HepG2 (cell line): ENCODE results near the gene SEMA4C. TPM values are rescaled to one million over a fixed set of nuclear protein-coding genes. Genes with fewer than 3 reads are reported as not detected.

ENCODE experiments used
- ATAC-seq: fragments of 200-7000 bp; cut with Tn5 transposase; 3 replicates; pipeline ENCODE4 v1.9.1; 2020; ENCODE audit warnings: mild to moderate bottlenecking, moderate library complexity
- BruUV-seq: library from RNA; stranded (reverse); fragments of 400-500 nt; replicated peaks from 2 replicates; lab custom pipeline; 2021; lab: Mats Ljungman, UMichigan
- CTCF ChIA-PET: fragments of 300-600 bp; formaldehyde crosslinking; extraction: SDS; loops from one replicate; lab custom pipeline; 2021; ENCODE audit warnings: low total read pairs, inconsistent platforms, low intra/inter-chr PET ratio; lab: Yijun Ruan, JAX
- POLR2A ChIA-PET: fragments of 350-600 bp; sonication (Branson Sonifier 250); formaldehyde crosslinking; loops from one replicate; lab custom pipeline; 2020; ENCODE audit warnings: antibody characterized with exemption, inconsistent platforms; lab: Yijun Ruan, JAX
- DNase-seq: peaks from one replicate; pipeline ENCODE4 v3.0.0-alpha.2; 2015; ENCODE audit warnings: low spot score
- FAIRE-seq: peaks from 3 replicates; lab custom pipeline; 2011; peaks lifted over from hg19 to GRCh38; lab: Jason Lieb, UNC
- H2AFZ ChIP-seq: one replicate; pipeline ENCODE4 v1.6.1; 2011; ENCODE audit warnings: low read length, inconsistent platforms
- H3K27ac ChIP-seq: fragments of 300-600 bp; 3 replicates; pipeline ENCODE4 v1.8.0; 2011; ENCODE audit warnings: mixed run types, mild to moderate bottlenecking, mixed read lengths, low read length, inconsistent platforms; ENCODE audit not compliant: insufficient read depth; ENCODE audit errors: extremely low read length
- H3K27me3 ChIP-seq, 2 experiments: fragments of 200-600 bp in 1 of 2; 2 replicates in 1 of 2; 3 replicates in 1 of 2; pipeline versions ENCODE4 v1.6.0 to v1.8.0; 2011; ENCODE audit warnings: low read length in 2 of 2, mild to moderate bottlenecking in 2 of 2, moderate library complexity in 2 of 2, inconsistent platforms in 1 of 2; ENCODE audit not compliant: insufficient read depth in 2 of 2, control insufficient read depth in 1 of 2
- H3K36me3 ChIP-seq, 2 experiments: fragments of 200-600 bp in 1 of 2; replicated peaks in 1 of 2; 2 replicates in 1 of 2; 3 replicates in 1 of 2; pipeline versions ENCODE4 v1.5.1 to v1.8.0; 2011; ENCODE audit warnings: low read length in 2 of 2, inconsistent platforms in 1 of 2; ENCODE audit not compliant: insufficient read depth in 2 of 2, control insufficient read depth in 1 of 2
- H3K4me1 ChIP-seq: 2 replicates; pipeline ENCODE4 v1.5.1; 2012; ENCODE audit warnings: low read length, inconsistent platforms; ENCODE audit not compliant: insufficient read depth
- H3K4me2 ChIP-seq: 2 replicates; pipeline ENCODE4 v1.6.0; 2011; ENCODE audit warnings: low read depth, low read length, inconsistent platforms
- H3K4me3 ChIP-seq, 3 experiments: fragments of 200-600 bp in 1 of 3; sonication (generic), shearing (Covaris generic) in 1 of 3; replicated peaks in 1 of 3; 2 replicates each; pipeline ENCODE4 v1.5.1; 2011 to 2016; ENCODE audit warnings: low read length in 3 of 3, inconsistent platforms in 2 of 3, low read depth in 2 of 3, mild to moderate bottlenecking in 2 of 3, control low read depth in 1 of 3, mixed read lengths in 1 of 3; ENCODE audit not compliant: insufficient read depth in 1 of 3
- H3K79me2 ChIP-seq: one replicate; pipeline ENCODE4 v1.6.1; 2011; ENCODE audit warnings: low read length, inconsistent platforms; ENCODE audit not compliant: insufficient read depth
- H3K9ac ChIP-seq: 2 replicates; pipeline ENCODE4 v1.6.0; 2011; ENCODE audit warnings: mild to moderate bottlenecking, low read depth, low read length, inconsistent platforms; ENCODE audit not compliant: insufficient read depth
- H3K9me3 ChIP-seq: 2 replicates; pipeline ENCODE4 v1.5.1; 2012; ENCODE audit warnings: mild to moderate bottlenecking, low read length
- H4K20me1 ChIP-seq: 2 replicates; pipeline ENCODE4 v1.6.0; 2011; ENCODE audit warnings: inconsistent platforms, mild to moderate bottlenecking, low read length, moderate library complexity; ENCODE audit not compliant: insufficient read depth
- HCFC1 ChIP-seq: fragments of 150-350 bp; IDR thresholded peaks from 2 replicates; pipeline ENCODE4 v1.6.1; 2014; ENCODE audit warnings: low read depth, low read length
- HOXD1 ChIP-seq: sonication (generic); formaldehyde crosslinking; IDR thresholded peaks from 2 replicates; pipeline ENCODE4 v1.5.0; 2020; ENCODE audit warnings: missing genetic modification reagents
- NFKB2 ChIP-seq: sonication (generic); formaldehyde crosslinking; IDR thresholded peaks from 2 replicates; pipeline ENCODE4 v1.4.0; 2020; ENCODE audit warnings: missing genetic modification reagents, borderline replicate concordance
- POLR2AphosphoS2 ChIP-seq: IDR thresholded peaks from 2 replicates; pipeline ENCODE4 v1.6.1; 2011; ENCODE audit warnings: low read depth, low read length, improper control_type of control experiment
- RELA ChIP-seq: sonication (generic); formaldehyde crosslinking; IDR thresholded peaks from 2 replicates; pipeline ENCODE4 v1.4.0; 2020; ENCODE audit warnings: missing genetic modification reagents
- SMAD1 ChIP-seq: sonication (generic); formaldehyde crosslinking; IDR thresholded peaks from 2 replicates; pipeline ENCODE4 v1.4.0; 2020; ENCODE audit warnings: missing genetic modification reagents, low read depth, mild to moderate bottlenecking, borderline replicate concordance
- SRY ChIP-seq: sonication (generic); formaldehyde crosslinking; IDR thresholded peaks from 2 replicates; pipeline ENCODE4 v1.8.0; 2022; ENCODE audit warnings: mild to moderate bottlenecking, missing genetic modification reagents
- ZNF143 ChIP-seq: sonication (generic); formaldehyde crosslinking; IDR thresholded peaks from 2 replicates; pipeline ENCODE4 v1.4.0; 2020; ENCODE audit warnings: missing genetic modification reagents
- ZNF207 ChIP-seq: fragments of 450-650 bp; IDR thresholded peaks from 2 replicates; pipeline ENCODE4 v1.6.1; 2016; ENCODE audit warnings: antibody characterized with exemption, borderline replicate concordance
- ZNF446 ChIP-seq: sonication (generic); formaldehyde crosslinking; IDR thresholded peaks from 2 replicates; pipeline ENCODE4 v1.5.0; 2020; ENCODE audit warnings: mild to moderate bottlenecking, missing genetic modification reagents
- ZNF546 ChIP-seq: sonication (generic); formaldehyde crosslinking; conservative IDR thresholded peaks from 2 replicates; pipeline ENCODE4 v1.8.1; 2023; ENCODE audit warnings: mild to moderate bottlenecking, missing genetic modification reagents
- ZNF709 ChIP-seq: sonication (generic); formaldehyde crosslinking; IDR thresholded peaks from 2 replicates; pipeline ENCODE4 v1.5.0; 2020; ENCODE audit warnings: mild to moderate bottlenecking, missing genetic modification reagents
- ZNF724P ChIP-seq: sonication (generic); formaldehyde crosslinking; IDR thresholded peaks from 2 replicates; pipeline ENCODE4 v1.8.0; 2022; ENCODE audit warnings: missing genetic modification reagents, borderline replicate concordance
- ZNF772 ChIP-seq: sonication (generic); formaldehyde crosslinking; IDR thresholded peaks from 2 replicates; pipeline ENCODE4 v1.5.0; 2020; ENCODE audit warnings: mild to moderate bottlenecking, missing genetic modification reagents
- ZNF782 ChIP-seq: sonication (generic); formaldehyde crosslinking; IDR thresholded peaks from 2 replicates; pipeline ENCODE4 v1.4.0; 2020; ENCODE audit warnings: missing genetic modification reagents, mild to moderate bottlenecking, borderline replicate concordance
- WGBS: methylation state at CpG from one replicate; pipeline ENCODE4 v1.1.6; 2017; ENCODE audit warnings: low lambda C conversion rate; 5-methylcytosine and 5-hydroxymethylcytosine counted together
- in situ Hi-C: cut with HindIII; loops from 2 replicates; pipeline ENCODE4 v1.10.0; 2017; ENCODE audit warnings: low pct_unique_long_range_greater_than_20kb; ENCODE audit not compliant: extremely low pct_ligation_motif_present
- intact Hi-C: fragments of 100-400 bp; cut with micrococcal nuclease; formaldehyde crosslinking; loops from one replicate; pipeline ENCODE4 v1.10.0; 2022; ENCODE audit not compliant: unreplicated experiment
- polyA plus RNA-seq, 8 experiments: library from polyadenylated mRNA; depleted of rRNA in 3 of 8; stranded (reverse) in 7 of 8; unstranded in 1 of 8; fragments of >200 nt; fragmentation: Illumina TruSeq in 4 of 8; extraction: Trizol in 4 of 8; gene quantifications; 2 replicates each; pipeline versions ENCODE4 v1.2.1 to v1.2.3, GENCODE V29; 2011 to 2016; ENCODE audit warnings: low read depth in 4 of 8, missing spikeins in 1 of 8, mixed read lengths in 1 of 8; ENCODE audit not compliant: insufficient read depth in 1 of 8
- total RNA-seq, 5 experiments: library from RNA; depleted of rRNA; stranded (reverse); fragments of >200 nt; fragmentation: Illumina TruSeq; extraction: Trizol; gene quantifications; 2 replicates each; pipeline ENCODE4 v1.2.3, GENCODE V29; 2016; ENCODE audit warnings: low read depth in 1 of 5
- TF ChIP-seq, protein P1 (sequence below): sonication (generic); formaldehyde crosslinking; IDR thresholded peaks from 2 replicates; pipeline ENCODE4 v1.5.1; 2020; ENCODE audit warnings: mild to moderate bottlenecking, missing genetic modification reagents, borderline replicate concordance
- TF ChIP-seq, protein P2 (sequence below): sonication (generic); formaldehyde crosslinking; IDR thresholded peaks from 2 replicates; pipeline ENCODE4 v1.4.0; 2020; ENCODE audit warnings: missing genetic modification reagents
- TF ChIP-seq, protein P3 (sequence below): sonication (generic); formaldehyde crosslinking; IDR thresholded peaks from 2 replicates; pipeline ENCODE4 v1.4.0; 2020; ENCODE audit warnings: missing genetic modification reagents, borderline replicate concordance
- TF ChIP-seq, protein P4 (sequence below): sonication (generic); formaldehyde crosslinking; IDR thresholded peaks from 2 replicates; pipeline ENCODE4 v1.4.0; 2020; ENCODE audit warnings: missing genetic modification reagents

SEMA4C gene
- total and polyA plus RNA-seq, 2 of the 13 experiments (the other 11 are each of a cell fraction or from before 2014, with no cell fraction given), result 25.9 to 46.6 TPM

DNA sequence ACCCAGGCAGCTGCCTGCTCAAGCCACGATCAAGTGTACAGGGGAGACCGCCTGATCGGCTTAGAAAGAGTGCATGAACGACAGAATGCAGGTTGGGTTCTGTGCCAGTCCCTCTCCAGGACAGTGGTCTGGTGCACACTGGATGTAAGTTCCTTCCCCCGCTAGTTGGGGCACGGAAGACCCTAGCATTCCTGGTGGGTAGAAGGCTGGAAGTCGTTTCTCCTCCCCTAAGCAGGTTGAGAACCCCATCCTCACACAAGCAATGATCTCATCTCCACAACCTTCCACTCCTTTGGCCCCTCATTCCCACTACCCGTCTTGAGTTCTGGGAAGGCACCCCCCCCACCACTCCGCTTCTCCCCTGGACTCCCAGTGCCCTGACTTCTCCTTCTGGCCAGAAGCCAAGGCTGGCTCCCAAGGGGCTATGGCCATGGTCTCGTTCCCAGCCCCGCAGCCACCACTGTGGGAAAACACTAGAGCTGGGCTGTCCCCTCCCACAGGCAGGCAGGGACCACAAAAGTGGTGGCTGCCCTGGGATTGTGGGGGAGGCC is 10.7 kb downstream of the SEMA4C start:
- peaks cover 19 to 38% of the 10 kb centered on the region in 2 experiments for H3K36me3 ChIP-seq
- in situ Hi-C loops, result loop anchor here (5.0 kb wide), 1 partner anchor 93 kb away; no protein-coding TSS in a partner anchor
- TF ChIP-seq ZNF709 (CRISPR knock-in tag) (no peak), SMAD1 (no peak), POLR2AphosphoS2 (no peak), HOXD1 (no peak), ZNF724P (CRISPR knock-in tag) (no peak), ZNF546 (CRISPR knock-in tag) (no peak), SRY (CRISPR knock-in tag) (no peak), NFKB2 (CRISPR knock-in tag) (no peak), ZNF143 (CRISPR knock-in tag) (no peak), ZNF772 (CRISPR knock-in tag) (0 out of 2 replicates have a peak, but pooled peaks have one; percentile 49), HCFC1 (0 out of 2 replicates have a peak, but pooled peaks have one; percentile 4), ZNF446 (CRISPR knock-in tag) (no peak), ZNF207 (no peak), ZNF782 (CRISPR knock-in tag) (no peak), RELA (CRISPR knock-in tag) (no peak)
- TF ChIP-seq, protein P1, sequence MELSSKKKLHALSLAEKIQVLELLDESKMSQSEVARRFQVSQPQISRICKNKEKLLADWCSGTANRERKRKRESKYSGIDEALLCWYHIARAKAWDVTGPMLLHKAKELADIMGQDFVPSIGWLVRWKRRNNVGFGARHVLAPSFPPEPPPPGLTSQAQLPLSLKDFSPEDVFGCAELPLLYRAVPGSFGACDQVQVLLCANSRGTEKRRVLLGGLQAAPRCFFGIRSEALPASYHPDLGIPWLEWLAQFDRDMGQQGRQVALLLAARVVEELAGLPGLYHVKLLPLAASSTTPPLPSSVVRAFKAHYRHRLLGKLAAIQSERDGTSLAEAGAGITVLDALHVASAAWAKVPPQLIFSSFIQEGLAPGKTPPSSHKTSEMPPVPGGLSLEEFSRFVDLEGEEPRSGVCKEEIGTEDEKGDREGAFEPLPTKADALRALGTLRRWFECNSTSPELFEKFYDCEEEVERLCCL (CRISPR knock-in tag), result no peak
- TF ChIP-seq, protein P2, sequence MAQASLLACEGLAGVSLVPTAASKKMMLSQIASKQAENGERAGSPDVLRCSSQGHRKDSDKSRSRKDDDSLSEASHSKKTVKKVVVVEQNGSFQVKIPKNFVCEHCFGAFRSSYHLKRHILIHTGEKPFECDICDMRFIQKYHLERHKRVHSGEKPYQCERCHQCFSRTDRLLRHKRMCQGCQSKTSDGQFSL, result peak; percentile 62; the same call in 1 of the 2 replicates
- TF ChIP-seq, protein P3, sequence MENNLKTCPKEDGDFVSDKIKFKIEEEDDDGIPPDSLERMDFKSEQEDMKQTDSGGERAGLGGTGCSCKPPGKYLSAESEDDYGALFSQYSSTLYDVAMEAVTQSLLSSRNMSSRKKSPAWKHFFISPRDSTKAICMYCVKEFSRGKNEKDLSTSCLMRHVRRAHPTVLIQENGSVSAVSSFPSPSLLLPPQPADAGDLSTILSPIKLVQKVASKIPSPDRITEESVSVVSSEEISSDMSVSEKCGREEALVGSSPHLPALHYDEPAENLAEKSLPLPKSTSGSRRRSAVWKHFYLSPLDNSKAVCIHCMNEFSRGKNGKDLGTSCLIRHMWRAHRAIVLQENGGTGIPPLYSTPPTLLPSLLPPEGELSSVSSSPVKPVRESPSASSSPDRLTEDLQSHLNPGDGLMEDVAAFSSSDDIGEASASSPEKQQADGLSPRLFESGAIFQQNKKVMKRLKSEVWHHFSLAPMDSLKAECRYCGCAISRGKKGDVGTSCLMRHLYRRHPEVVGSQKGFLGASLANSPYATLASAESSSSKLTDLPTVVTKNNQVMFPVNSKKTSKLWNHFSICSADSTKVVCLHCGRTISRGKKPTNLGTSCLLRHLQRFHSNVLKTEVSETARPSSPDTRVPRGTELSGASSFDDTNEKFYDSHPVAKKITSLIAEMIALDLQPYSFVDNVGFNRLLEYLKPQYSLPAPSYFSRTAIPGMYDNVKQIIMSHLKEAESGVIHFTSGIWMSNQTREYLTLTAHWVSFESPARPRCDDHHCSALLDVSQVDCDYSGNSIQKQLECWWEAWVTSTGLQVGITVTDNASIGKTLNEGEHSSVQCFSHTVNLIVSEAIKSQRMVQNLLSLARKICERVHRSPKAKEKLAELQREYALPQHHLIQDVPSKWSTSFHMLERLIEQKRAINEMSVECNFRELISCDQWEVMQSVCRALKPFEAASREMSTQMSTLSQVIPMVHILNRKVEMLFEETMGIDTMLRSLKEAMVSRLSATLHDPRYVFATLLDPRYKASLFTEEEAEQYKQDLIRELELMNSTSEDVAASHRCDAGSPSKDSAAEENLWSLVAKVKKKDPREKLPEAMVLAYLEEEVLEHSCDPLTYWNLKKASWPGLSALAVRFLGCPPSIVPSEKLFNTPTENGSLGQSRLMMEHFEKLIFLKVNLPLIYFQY (CRISPR knock-in tag), result no peak
- TF ChIP-seq, protein P4, sequence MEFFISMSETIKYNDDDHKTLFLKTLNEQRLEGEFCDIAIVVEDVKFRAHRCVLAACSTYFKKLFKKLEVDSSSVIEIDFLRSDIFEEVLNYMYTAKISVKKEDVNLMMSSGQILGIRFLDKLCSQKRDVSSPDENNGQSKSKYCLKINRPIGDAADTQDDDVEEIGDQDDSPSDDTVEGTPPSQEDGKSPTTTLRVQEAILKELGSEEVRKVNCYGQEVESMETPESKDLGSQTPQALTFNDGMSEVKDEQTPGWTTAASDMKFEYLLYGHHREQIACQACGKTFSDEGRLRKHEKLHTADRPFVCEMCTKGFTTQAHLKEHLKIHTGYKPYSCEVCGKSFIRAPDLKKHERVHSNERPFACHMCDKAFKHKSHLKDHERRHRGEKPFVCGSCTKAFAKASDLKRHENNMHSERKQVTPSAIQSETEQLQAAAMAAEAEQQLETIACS (CRISPR knock-in tag), result no peak

More for the DNA sequence above, 10.7 kb downstream of the SEMA4C start:
- Histone ChIP-seq H3K4me2 (peak overlapping the region; percentile 78), H2AFZ (no peak overlapping the region), H3K9me3 (no peaks in the 10 kb centered on the region), H3K27me3 (no peaks in the 10 kb centered on the region; a peak in 1 of 5 replicates), H3K4me3 (peak overlapping the region in 1 of 3 experiments; percentile 84; a peak in 1 of 6 replicates), H3K4me1 (peaks cover 68% of the 10 kb centered on the region), H3K79me2 (peaks cover 19% of the 10 kb centered on the region), H4K20me1 (no peaks in the 10 kb centered on the region), H3K9ac (peak overlapping the region; percentile 75), H3K27ac (peak overlapping the region; percentile 67)
- no peak for DNase-seq
- ChIA-PET CTCF (interaction anchor here (2.0 to 2.4 kb wide), 2 partner anchors 10 to 92 kb away, joined by 17 to 29 read pairs; no protein-coding TSS in a partner anchor), POLR2A (interaction anchor here (1.4 to 6.1 kb wide), 7 partner anchors 10 to 92 kb away, joined by 3 to 152 read pairs (median 17); partner anchors contain the start of genes CNNM3 and SEMA4C)
- BruUV-seq, result no TSS peak
- intact Hi-C loops, result no loop called here
- FAIRE-seq, result no peak
- no peak for ATAC-seq
- 92% methylated on average over 11 of the region's 11 CpGs for WGBS
